Large intestine (tissue), 3 donors: ENCODE data around the gene NOS3. TPM values are rescaled to one million over a fixed set of nuclear protein-coding genes. Genes with fewer than 3 reads are reported as not detected.

Experiments
- DNase-seq, 2 donors: peaks; one replicate each; pipeline versions ENCODE4 v3.0.0 to v3.0.0-alpha.2; 2013
- H3K27ac ChIP-seq: one replicate; pipeline ENCODE4 v1.5.1; 2013; ENCODE audit warnings: low read length
- H3K27me3 ChIP-seq: 2 replicates; pipeline ENCODE4 v1.6.1; 2013; ENCODE audit warnings: low read length; ENCODE audit not compliant: control insufficient read depth, insufficient read depth
- H3K36me3 ChIP-seq: 2 replicates; pipeline ENCODE4 v1.6.1; 2013; ENCODE audit warnings: low read length; ENCODE audit not compliant: control insufficient read depth, insufficient read depth
- H3K4me1 ChIP-seq: one replicate; pipeline ENCODE4 v1.6.1; 2013; ENCODE audit warnings: low read length; ENCODE audit not compliant: control insufficient read depth, insufficient read depth
- H3K4me3 ChIP-seq: one replicate; pipeline ENCODE4 v1.5.1; 2013; ENCODE audit warnings: low read length
- H3K9me3 ChIP-seq: one replicate; pipeline ENCODE4 v1.6.1; 2013; ENCODE audit warnings: mild to moderate bottlenecking, low read depth, low read length, moderate library complexity; ENCODE audit not compliant: control insufficient read depth
- WGBS: methylation state at CpG from one replicate; pipeline ENCODE4 v1.1.5; 2013; ENCODE audit warnings: low lambda C conversion rate; ENCODE audit not compliant: insufficient coverage; 5-methylcytosine and 5-hydroxymethylcytosine counted together
- polyA plus RNA-seq: library from polyadenylated mRNA; unstranded; fragments of 120-200 nt; gene quantifications from one replicate; pipeline ENCODE4 v1.2.1, GENCODE V29; 2013

The NOS3 gene
- polyA plus RNA-seq, 1 donor: 10.3 TPM

GRCh38 chr7:151060416-151061212, 69.8 kb downstream of the NOS3 start:
- H3K27ac ChIP-seq: no peak overlapping the region
- H3K4me3 ChIP-seq: peak overlapping the region; percentile 89
- WGBS: no CpG with 5 or more reads among the region's 21 CpGs
- peaks cover 16% of the 10 kb centered on the region for H3K36me3 ChIP-seq
- H3K9me3 ChIP-seq: no peaks in the 10 kb centered on the region
- peaks cover 52% of the 10 kb centered on the region for H3K4me1 ChIP-seq
- no peaks in the 10 kb centered on the region for H3K27me3 ChIP-seq
- DNase-seq: peak in 1 of 2 donors; percentile 48

DNA sequence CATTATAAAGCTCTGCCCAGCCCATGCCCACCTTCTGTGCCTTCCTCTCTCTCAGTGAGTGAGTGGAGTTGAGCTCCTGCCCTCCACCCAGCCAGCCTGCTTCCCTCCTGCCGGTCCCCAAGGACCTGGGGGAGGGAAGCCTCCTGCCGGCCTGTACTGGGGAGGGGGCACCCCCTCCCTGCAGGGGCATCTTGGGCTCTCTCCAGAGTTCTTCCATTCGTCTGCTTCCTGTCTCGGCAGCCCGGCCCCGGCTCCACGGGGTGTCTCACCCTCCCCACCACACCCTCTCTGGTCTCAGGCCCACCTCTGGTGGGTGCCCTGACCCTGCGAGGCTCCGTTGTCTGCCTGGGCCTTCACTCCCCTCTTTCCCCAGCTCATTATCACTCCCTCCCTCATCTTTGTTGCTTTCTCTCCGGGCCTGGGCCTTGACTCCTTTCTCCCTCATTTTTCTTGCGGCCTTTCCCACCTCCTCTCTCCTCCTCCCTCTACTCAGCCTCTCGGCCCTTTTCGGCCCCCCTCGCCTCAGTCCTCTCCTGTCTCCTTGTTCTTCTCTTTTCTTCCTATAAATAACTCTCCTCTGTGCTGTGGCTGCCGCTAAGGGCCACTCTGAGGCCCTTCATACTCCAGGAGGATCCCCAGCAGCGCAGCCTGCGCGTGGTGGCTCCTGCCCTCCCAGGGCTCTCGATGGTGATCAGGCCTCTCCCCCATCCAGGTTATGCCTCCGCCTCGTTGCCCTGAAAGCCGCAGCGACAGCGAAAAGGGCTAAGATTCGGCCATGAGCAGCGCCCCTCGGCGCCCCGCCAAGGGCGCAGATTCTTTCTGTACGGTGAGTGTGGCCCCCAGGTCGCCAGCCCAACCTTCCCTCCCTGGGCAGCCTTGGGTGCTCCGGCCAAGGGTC, 70.6 kb downstream of the NOS3 start:
- H3K27ac ChIP-seq: no peak overlapping the region
- 62% methylated on average over 3 of the region's 33 CpGs for WGBS
- H3K9me3 ChIP-seq: no peaks in the 10 kb centered on the region
- H3K36me3 ChIP-seq: peaks cover 24% of the 10 kb centered on the region
- H3K27me3 ChIP-seq: no peaks in the 10 kb centered on the region
- H3K4me1 ChIP-seq: peaks cover 49% of the 10 kb centered on the region
- DNase-seq: no peak
- no peak overlapping the region for H3K4me3 ChIP-seq

GRCh38 chr7:151062111-151062398, 71.2 kb downstream of the NOS3 start:
- no peak overlapping the region for H3K27ac ChIP-seq
- peaks cover 43% of the 10 kb centered on the region for H3K4me1 ChIP-seq
- WGBS: no CpG with 5 or more reads among the region's 11 CpGs
- no peaks in the 10 kb centered on the region for H3K9me3 ChIP-seq
- H3K36me3 ChIP-seq: peaks cover 30% of the 10 kb centered on the region
- H3K27me3 ChIP-seq: no peaks in the 10 kb centered on the region
- peak overlapping the region; percentile 0 for H3K4me3 ChIP-seq
- no peak for DNase-seq

DNA sequence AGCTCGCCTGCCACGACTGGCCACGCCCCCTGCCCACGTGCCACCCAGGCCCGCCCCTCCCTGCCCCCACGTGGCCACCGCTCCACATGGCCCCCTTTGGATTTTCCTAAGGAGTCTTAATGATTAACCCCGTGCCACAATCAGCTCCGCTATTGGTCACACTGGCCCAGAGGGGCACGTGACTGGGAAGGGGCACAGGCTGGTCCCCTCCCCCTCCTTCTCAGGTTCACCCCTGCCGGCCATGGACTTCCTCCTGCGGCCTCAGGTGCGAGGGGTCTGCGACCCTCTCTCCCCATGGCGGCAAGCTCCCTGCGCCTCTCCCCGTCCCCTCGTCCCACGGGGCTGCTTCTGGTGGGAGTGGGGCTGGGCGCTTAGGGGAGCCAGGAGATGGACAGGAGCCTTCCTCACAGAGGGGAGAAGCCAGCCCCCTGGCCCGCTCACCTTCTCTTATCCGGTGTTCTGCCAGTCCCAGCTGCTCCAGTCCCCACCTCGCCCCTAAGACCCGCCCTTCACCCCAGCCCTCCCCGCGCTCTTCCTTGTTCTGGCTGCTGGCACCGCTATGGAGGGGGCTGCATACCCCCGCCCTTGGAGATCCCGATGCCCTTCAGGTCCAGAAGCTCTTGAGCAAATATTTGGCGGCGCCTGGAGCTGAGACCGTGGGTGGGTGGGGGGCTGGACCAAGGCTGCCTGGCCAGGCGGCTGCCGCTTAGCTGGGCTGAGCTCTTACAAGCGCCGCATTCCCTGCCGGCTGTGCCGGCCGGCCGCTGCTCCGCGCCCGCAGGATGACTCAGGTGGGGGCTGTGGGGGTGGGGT, 71.8 kb downstream of the NOS3 start:
- no CpG with 5 or more reads among the region's 43 CpGs for WGBS
- H3K27ac ChIP-seq: peak overlapping the region; percentile 79
- peak; percentile 93 to 96 for DNase-seq
- H3K9me3 ChIP-seq: no peaks in the 10 kb centered on the region
- H3K4me3 ChIP-seq: peak overlapping the region; percentile 78
- H3K4me1 ChIP-seq: peaks cover 41% of the 10 kb centered on the region
- no peaks in the 10 kb centered on the region for H3K27me3 ChIP-seq
- H3K36me3 ChIP-seq: peaks cover 36% of the 10 kb centered on the region

- DNase-seq: peak in 1 of 2 donors; percentile 64
- peaks cover 41% of the 10 kb centered on the region for H3K36me3 ChIP-seq
- WGBS: no CpG with 5 or more reads among the region's 11 CpGs
Observed at GRCh38 chr7:151063212-151063561, 72.4 kb downstream of the NOS3 start.

More at GRCh38 chr7:151063212-151063561, 72.4 kb downstream of the NOS3 start:
- H3K27me3 ChIP-seq: no peaks in the 10 kb centered on the region
- H3K9me3 ChIP-seq: no peaks in the 10 kb centered on the region
- H3K4me1 ChIP-seq: peaks cover 40% of the 10 kb centered on the region
- peak overlapping the region; percentile 79 for H3K27ac ChIP-seq
- peak overlapping the region; percentile 78 for H3K4me3 ChIP-seq

Other genes starting within 250 kb of the NOS3 start
- gene TMEM176B, start 190.7 kb upstream of the NOS3 start, polyA plus RNA-seq: 291 TPM
- gene TMEM176A, start 190.2 kb upstream of the NOS3 start, polyA plus RNA-seq: 300 TPM
- 206 TPM for gene AOC1, start 138.5 kb upstream of the NOS3 start, polyA plus RNA-seq
- 8.1 TPM for gene KCNH2, start 12.7 kb upstream of the NOS3 start, polyA plus RNA-seq
- 1.8 TPM for gene ATG9B, start 33.5 kb downstream of the NOS3 start, polyA plus RNA-seq
- gene ABCB8, start 37.4 kb downstream of the NOS3 start, polyA plus RNA-seq: 24.2 TPM
- gene ASIC3, start 57.5 kb downstream of the NOS3 start, polyA plus RNA-seq: 6.9 TPM
- 12.8 TPM for gene CDK5, start 66.9 kb downstream of the NOS3 start, polyA plus RNA-seq
- 107 TPM for gene SLC4A2, start 68.6 kb downstream of the NOS3 start, polyA plus RNA-seq
- 90.4 TPM for gene FASTK, start 89.8 kb downstream of the NOS3 start, polyA plus RNA-seq
- 61.8 TPM for gene TMUB1, start 92.5 kb downstream of the NOS3 start, polyA plus RNA-seq
- 58.0 TPM for gene AGAP3, start 95.5 kb downstream of the NOS3 start, polyA plus RNA-seq
- 0.07 TPM for gene GBX1, start 176.7 kb downstream of the NOS3 start, polyA plus RNA-seq
- gene ASB10, start 196.2 kb downstream of the NOS3 start, polyA plus RNA-seq: not detected
- gene H2BK1, start 219.5 kb downstream of the NOS3 start, polyA plus RNA-seq: not detected
- gene ABCF2, start 236.2 kb downstream of the NOS3 start, polyA plus RNA-seq: 19.1 TPM
- gene CHPF2, start 241.5 kb downstream of the NOS3 start, polyA plus RNA-seq: 25.1 TPM